SK-N-SH (cell line): Measurements from ENCODE around the gene TIMM29.

Experiments used
- CTCF ChIP-seq: fragments of 200-600 bp; sonication (generic); IDR thresholded peaks from 2 replicates; pipeline ENCODE4 v1.6.1; 2017; ENCODE audit warnings: antibody characterized with exemption, mild to moderate bottlenecking, moderate library complexity
- ELF1 ChIP-seq: IDR thresholded peaks from 2 replicates; pipeline ENCODE4 v1.4.0; 2012
- EP300 ChIP-seq, 2 experiments: IDR thresholded peaks; 2 replicates each; pipeline versions ENCODE4 v1.4.0 to v1.6.1; 2012; ENCODE audit warnings: borderline replicate concordance in 1 of 2, low read depth in 1 of 2, low read length in 1 of 2
- MAX ChIP-seq: IDR thresholded peaks from 2 replicates; pipeline ENCODE4 v1.4.0; 2012; ENCODE audit warnings: low read depth
- MXI1 ChIP-seq: IDR thresholded peaks from 2 replicates; pipeline ENCODE4 v1.6.1; 2012; ENCODE audit warnings: mild to moderate bottlenecking, low read depth, low read length, improper control_type of control experiment
- PBX3 ChIP-seq: IDR thresholded peaks from 2 replicates; pipeline ENCODE4; 2012
- RCOR1 ChIP-seq: fragments of 150-350 bp; IDR thresholded peaks from 2 replicates; pipeline ENCODE4 v1.6.1; 2017; ENCODE audit warnings: antibody characterized with exemption, low read length
- SMC3 ChIP-seq: IDR thresholded peaks from 2 replicates; pipeline ENCODE4 v1.6.1; 2012; ENCODE audit warnings: low read depth, low read length, improper control_type of control experiment
- YY1 ChIP-seq: IDR thresholded peaks from 2 replicates; pipeline ENCODE4 v1.4.0; 2012; ENCODE audit warnings: low read depth, mild to moderate bottlenecking

GRCh38 chr19:10924597-10924996, 4.0 kb upstream of the TIMM29 start:
- TF ChIP-seq MAX (no peak), ELF1 (no peak), PBX3 (no peak), RCOR1 (no peak), YY1 (no peak), CTCF (no peak), MXI1 (no peak), SMC3 (no peak), EP300 (IDR thresholded peaks at IDR 0.05; ENCODE audit: borderline replicate concordance in 1 of 2, low read depth in 1 of 2, low read length in 1 of 2) (no peak)
